GM23338 (cell line): Measurements from ENCODE around the gene ADGRG7. TPM values are rescaled to one million over a fixed set of nuclear protein-coding genes. Genes with fewer than 3 reads are reported as not detected.

Source experiments
- ATAC-seq: fragments of 200-7000 bp; cut with Tn5 transposase; 3 replicates; pipeline ENCODE4 v1.9.1; 2020
- DNase-seq: peaks from one replicate; pipeline ENCODE4 v3.0.0-alpha.2; 2015; ENCODE audit warnings: low spot score
- H2AFZ ChIP-seq: fragments of 200-600 bp; sonication (generic); 2 replicates; pipeline ENCODE4 v1.8.0; 2016; ENCODE audit warnings: antibody characterized with exemption, mild to moderate bottlenecking, moderate library complexity
- H3F3A ChIP-seq: fragments of 200-600 bp; sonication (generic); replicated peaks from 2 replicates; pipeline ENCODE4 v1.8.0; 2017; ENCODE audit warnings: antibody characterized with exemption, mixed run types, low read depth
- H3K27ac ChIP-seq: fragments of 200-600 bp; sonication (generic); 2 replicates; pipeline ENCODE4 v1.6.1; 2016; ENCODE audit warnings: low read depth
- H3K27me3 ChIP-seq: fragments of 200-600 bp; sonication (generic); 2 replicates; pipeline ENCODE4 v1.8.0; 2016; ENCODE audit warnings: mild to moderate bottlenecking, mixed run types, moderate library complexity; ENCODE audit not compliant: insufficient read depth
- H3K36me3 ChIP-seq: fragments of 200-600 bp; sonication (generic); 2 replicates; pipeline ENCODE4 v1.8.0; 2016; ENCODE audit warnings: mild to moderate bottlenecking; ENCODE audit not compliant: insufficient read depth
- H3K4me1 ChIP-seq: fragments of 200-600 bp; sonication (generic); 2 replicates; pipeline ENCODE4 v1.8.0; 2016; ENCODE audit warnings: mild to moderate bottlenecking, moderate library complexity; ENCODE audit not compliant: insufficient read depth
- H3K4me2 ChIP-seq: fragments of 200-600 bp; sonication (generic); 2 replicates; pipeline ENCODE4 v1.7.1; 2017; ENCODE audit warnings: mixed run types
- H3K4me3 ChIP-seq: fragments of 200-600 bp; sonication (generic); 2 replicates; pipeline ENCODE4 v1.6.1; 2016; ENCODE audit warnings: mixed run types
- H3K79me2 ChIP-seq: fragments of 200-600 bp; sonication (generic); replicated peaks from 2 replicates; pipeline ENCODE4 v1.8.0; 2017; ENCODE audit warnings: mild to moderate bottlenecking; ENCODE audit not compliant: insufficient read depth
- H3K9me2 ChIP-seq: fragments of 200-600 bp; sonication (generic); 2 replicates; pipeline ENCODE4 v1.8.0; 2017; ENCODE audit not compliant: insufficient read depth
- H4K20me1 ChIP-seq: fragments of 200-600 bp; sonication (generic); replicated peaks from 2 replicates; pipeline ENCODE4 v1.8.0; 2017; ENCODE audit warnings: mild to moderate bottlenecking; ENCODE audit not compliant: insufficient read depth
- H3K27ac Mint-ChIP-seq: 2 replicates; pipeline ENCODE4 v1.8.0; 2020; ENCODE audit warnings: inconsistent platforms, mild to moderate bottlenecking, moderate library complexity, mixed read lengths
- H3K27me3 Mint-ChIP-seq: 3 replicates; pipeline ENCODE4 v1.8.0; 2022; ENCODE audit warnings: low read depth, mild to moderate bottlenecking, moderate library complexity, mixed read lengths, inconsistent platforms; ENCODE audit not compliant: insufficient read depth, poor library complexity
- H3K36me3 Mint-ChIP-seq: 3 replicates; pipeline ENCODE4 v1.8.0; 2021; ENCODE audit warnings: low read depth, mild to moderate bottlenecking, inconsistent platforms, moderate library complexity, mixed read lengths
- H3K4me1 Mint-ChIP-seq: 3 replicates; pipeline ENCODE4 v1.8.0; 2020; ENCODE audit warnings: mild to moderate bottlenecking, inconsistent platforms, mixed read lengths
- H3K4me3 Mint-ChIP-seq: 3 replicates; pipeline ENCODE4 v1.8.0; 2021; ENCODE audit warnings: moderate library complexity, mild to moderate bottlenecking, inconsistent platforms, mixed read lengths
- H3K9me3 Mint-ChIP-seq: 3 replicates; pipeline ENCODE4 v1.8.0; 2020; ENCODE audit warnings: moderate library complexity, mild to moderate bottlenecking, inconsistent platforms, mixed read lengths
- CREB1 ChIP-seq: fragments of 250-450 bp; sonication (Bioruptor Pico); IDR thresholded peaks from 2 replicates; pipeline ENCODE4 v1.5.0; 2020; ENCODE audit warnings: low read depth, mild to moderate bottlenecking, moderate library complexity
- CTCF ChIP-seq, 2 experiments: fragments of 200-600 bp in 1 of 2; sonication (generic) in 1 of 2; conservative IDR thresholded peaks; 2 replicates each; pipeline versions ENCODE4 v1.5.1 to v1.6.1; 2016 to 2017; ENCODE audit warnings: antibody characterized with exemption in 2 of 2, low read depth in 2 of 2, mild to moderate bottlenecking in 2 of 2, moderate library complexity in 1 of 2
- EZH2 ChIP-seq: fragments of 200-600 bp; sonication (generic); IDR thresholded peaks from one replicate; pipeline ENCODE4 v1.8.0; 2017; ENCODE audit warnings: antibody characterized with exemption, mild to moderate bottlenecking, low read depth; ENCODE audit not compliant: unreplicated experiment
- EZH2phosphoT487 ChIP-seq: fragments of 200-600 bp; sonication (generic); IDR thresholded peaks from one replicate; pipeline ENCODE4 v1.8.1; 2018; ENCODE audit warnings: antibody characterized with exemption; ENCODE audit not compliant: unreplicated experiment
- JUNB ChIP-seq: IDR thresholded peaks from one replicate; pipeline ENCODE4 v1.6.1; 2016; ENCODE audit warnings: antibody characterized with exemption; ENCODE audit not compliant: unreplicated experiment
- NANOG ChIP-seq: IDR thresholded peaks from 2 replicates; pipeline ENCODE4 v1.6.1; 2016; ENCODE audit warnings: antibody characterized with exemption, borderline replicate concordance
- REST ChIP-seq: IDR thresholded peaks from one replicate; pipeline ENCODE4 v1.6.1; 2018; ENCODE audit warnings: antibody characterized with exemption; ENCODE audit not compliant: unreplicated experiment
- STAT1 ChIP-seq: IDR thresholded peaks from one replicate; pipeline ENCODE4 v1.6.1; 2016; ENCODE audit warnings: antibody characterized with exemption; ENCODE audit not compliant: unreplicated experiment
- ZNF331 ChIP-seq: fragments of 250-450 bp; sonication (Bioruptor Pico); IDR thresholded peaks from 2 replicates; pipeline ENCODE4 v1.5.0; 2020; ENCODE audit warnings: low read depth, mild to moderate bottlenecking, moderate library complexity
- ZNF462 ChIP-seq: fragments of 250-450 bp; sonication (Bioruptor Pico); IDR thresholded peaks from 2 replicates; pipeline ENCODE4 v1.5.0; 2020; ENCODE audit warnings: mild to moderate bottlenecking, moderate library complexity
- polyA plus RNA-seq: library from polyadenylated mRNA; unstranded; fragments of >200 nt; fragmentation: Nextera tagmentation; extraction: Ambion mirVana; gene quantifications from 2 replicates; pipeline ENCODE4 v1.2.1, GENCODE V29; 2016
- total RNA-seq: library from RNA; depleted of rRNA; stranded (reverse); fragments of >200 nt; shearing (Covaris generic); gene quantifications from 2 replicates; pipeline ENCODE4 v1.2.3, GENCODE V29; 2014

Gene ADGRG7
- total and polyA plus RNA-seq, 2 experiments from 2014 or later, result not detected

GRCh38 chr3:100725935-100726513 is 116.6 kb downstream of the ADGRG7 start (continued):
- no peak for TF ChIP-seq CTCF (conservative IDR thresholded peaks at IDR 0.05; ENCODE audit: low read depth in 2 of 2)
- TF ChIP-seq ZNF331 (CRISPR knock-in tag), result no peak
- TF ChIP-seq NANOG, result no peak
- TF ChIP-seq JUNB, result no peak
- no peak for TF ChIP-seq EZH2phosphoT487

GRCh38 chr3:100726706-100727105 is 117.3 kb downstream of the ADGRG7 start:
- no peaks in the 10 kb centered on the region for H3K9me3 Mint-ChIP-seq
- no peak overlapping the region for H2AFZ ChIP-seq
- H3K79me2 ChIP-seq, result peaks cover 65% of the 10 kb centered on the region
- no peaks in the 10 kb centered on the region for H3K27me3 Mint-ChIP-seq
- H3K27ac ChIP-seq, result no peak overlapping the region
- no peaks in the 10 kb centered on the region for H3K9me2 ChIP-seq
- no peak overlapping the region for H3K4me3 Mint-ChIP-seq
- no peaks in the 10 kb centered on the region for H3F3A ChIP-seq
- H3K27ac Mint-ChIP-seq, result peak overlapping the region; percentile 33; the same call in 1 of the 2 replicates
- H3K36me3 Mint-ChIP-seq, result peaks cover 51% of the 10 kb centered on the region
- no peak overlapping the region for H3K4me3 ChIP-seq
- no peak overlapping the region for H3K4me2 ChIP-seq
- H4K20me1 ChIP-seq, result no peaks in the 10 kb centered on the region; the same call in 1 of the 2 replicates
- peaks cover 9% of the 10 kb centered on the region; the same call in 1 of the 2 replicates for H3K36me3 ChIP-seq
- DNase-seq (no peak), ATAC-seq (no peak)
- H3K4me1 Mint-ChIP-seq, result peaks cover 5% of the 10 kb centered on the region; the same call in 2 of the 3 replicates
- peaks cover 3% of the 10 kb centered on the region; the same call in 1 of the 2 replicates for H3K4me1 ChIP-seq
- no peaks in the 10 kb centered on the region for H3K27me3 ChIP-seq
- no peak for TF ChIP-seq CTCF (conservative IDR thresholded peaks at IDR 0.05; ENCODE audit: low read depth in 2 of 2)
- TF ChIP-seq STAT1, result no peak
- TF ChIP-seq EZH2, result no peak
- no peak for TF ChIP-seq CREB1 (CRISPR knock-in tag)
- no peak for TF ChIP-seq ZNF331 (CRISPR knock-in tag)
- TF ChIP-seq NANOG, result no peak
- no peak for TF ChIP-seq REST
- no peak for TF ChIP-seq ZNF462
- no peak for TF ChIP-seq EZH2phosphoT487
